Liver (tissue), 9 donors: ENCODE results near the gene SLC5A5. TPM values are rescaled to one million over a fixed set of nuclear protein-coding genes. Genes with fewer than 3 reads are reported as not detected.

Source experiments
- DNase-seq: peaks from one replicate; pipeline ENCODE4 v3.0.0-alpha.2; 2017; ENCODE audit warnings: low spot score
- H3K27ac ChIP-seq, 2 donors: one replicate each; pipeline ENCODE4 v1.7.0; 2013; ENCODE audit warnings: inconsistent platforms in 2 of 2, low read length in 2 of 2, control low read depth in 1 of 2, low read depth in 1 of 2, mild to moderate bottlenecking in 1 of 2
- H3K27me3 ChIP-seq, 4 donors: one replicate each; pipeline versions ENCODE4 v1.6.1 to v1.7.0; 2013; ENCODE audit warnings: low read length in 3 of 4, inconsistent platforms in 1 of 4, mild to moderate bottlenecking in 1 of 4, moderate library complexity in 1 of 4; ENCODE audit not compliant: control insufficient read depth in 4 of 4, insufficient read depth in 4 of 4
- H3K36me3 ChIP-seq, 4 donors: one replicate each; pipeline versions ENCODE4 v1.6.1 to v1.7.0; 2013; ENCODE audit warnings: low read length in 3 of 4, mild to moderate bottlenecking in 3 of 4, low read depth in 1 of 4, moderate library complexity in 1 of 4; ENCODE audit not compliant: control insufficient read depth in 4 of 4, insufficient read depth in 3 of 4
- H3K4me1 ChIP-seq, 4 donors: one replicate each; pipeline versions ENCODE4 v1.6.1 to v1.7.0; 2013; ENCODE audit warnings: low read length in 3 of 4, mild to moderate bottlenecking in 3 of 4, moderate library complexity in 1 of 4; ENCODE audit not compliant: control insufficient read depth in 4 of 4, insufficient read depth in 4 of 4
- H3K4me3 ChIP-seq, 3 donors: one replicate each; pipeline versions ENCODE4 v1.6.1 to v1.7.0; 2013; ENCODE audit warnings: low read length in 3 of 3, control low read depth in 1 of 3, low read depth in 1 of 3, mild to moderate bottlenecking in 1 of 3
- H3K9ac ChIP-seq, 2 donors: one replicate each; pipeline ENCODE4 v1.7.0; 2013; ENCODE audit warnings: low read length in 2 of 2, mild to moderate bottlenecking in 2 of 2, moderate library complexity in 2 of 2, control low read depth in 1 of 2, low read depth in 1 of 2
- H3K9me3 ChIP-seq, 4 donors: one replicate each; pipeline versions ENCODE4 v1.6.1 to v1.7.0; 2013; ENCODE audit warnings: low read length in 3 of 4; ENCODE audit not compliant: control insufficient read depth in 4 of 4
- ATF3 ChIP-seq: IDR thresholded peaks from 2 replicates; pipeline ENCODE4 v1.6.1; 2016; ENCODE audit warnings: antibody characterized with exemption
- CTCF ChIP-seq: fragments of 150-350 bp; IDR thresholded peaks from 2 replicates; pipeline ENCODE4 v1.5.1; 2017; ENCODE audit warnings: improper control_type of control experiment, low read depth, low read length; ENCODE audit not compliant: missing input control
- FOXA1 ChIP-seq: IDR thresholded peaks from 2 replicates; pipeline ENCODE4 v1.6.1; 2016; ENCODE audit warnings: antibody characterized with exemption
- FOXA2 ChIP-seq: IDR thresholded peaks from 2 replicates; pipeline ENCODE4 v1.6.1; 2016; ENCODE audit warnings: antibody characterized with exemption
- HNF4A ChIP-seq, 2 donors: conservative IDR thresholded peaks; 2 replicates each; pipeline ENCODE4 v1.6.1; 2016; ENCODE audit warnings: antibody characterized with exemption in 2 of 2, mild to moderate bottlenecking in 2 of 2
- HNF4G ChIP-seq: IDR thresholded peaks from 2 replicates; pipeline ENCODE4 v1.6.1; 2016; ENCODE audit warnings: antibody characterized with exemption
- JUND ChIP-seq, 2 donors: IDR thresholded peaks; 2 replicates each; pipeline ENCODE4 v1.6.1; 2016; ENCODE audit warnings: antibody characterized with exemption in 2 of 2
- MAX ChIP-seq: IDR thresholded peaks from 2 replicates; pipeline ENCODE4 v1.6.1; 2016; ENCODE audit warnings: antibody characterized with exemption
- NR2F2 ChIP-seq: IDR thresholded peaks from 2 replicates; pipeline ENCODE4 v1.6.1; 2016; ENCODE audit warnings: antibody characterized with exemption
- RAD21 ChIP-seq, 2 donors: IDR thresholded peaks; 2 replicates each; pipeline ENCODE4 v1.6.1; 2016; ENCODE audit warnings: antibody characterized with exemption in 2 of 2, mild to moderate bottlenecking in 2 of 2
- REST ChIP-seq: IDR thresholded peaks from 2 replicates; pipeline ENCODE4 v1.6.1; 2016; ENCODE audit warnings: antibody characterized with exemption, mild to moderate bottlenecking
- RXRA ChIP-seq, 2 donors: IDR thresholded peaks; 2 replicates each; pipeline ENCODE4 v1.6.1; 2017 to 2018; ENCODE audit warnings: antibody characterized with exemption in 2 of 2, mild to moderate bottlenecking in 1 of 2
- SP1 ChIP-seq: IDR thresholded peaks from 2 replicates; pipeline ENCODE4 v1.6.1; 2018; ENCODE audit warnings: antibody characterized with exemption, mild to moderate bottlenecking
- TAF1 ChIP-seq: conservative IDR thresholded peaks from 2 replicates; pipeline ENCODE4 v1.6.1; 2016; ENCODE audit warnings: antibody characterized with exemption, mild to moderate bottlenecking
- YY1 ChIP-seq: IDR thresholded peaks from 2 replicates; pipeline ENCODE4 v1.6.1; 2016; ENCODE audit warnings: antibody characterized with exemption, mild to moderate bottlenecking
- ZBTB33 ChIP-seq: IDR thresholded peaks from 2 replicates; pipeline ENCODE4 v1.6.1; 2016; ENCODE audit warnings: antibody characterized with exemption
- WGBS: extraction: QIAGEN DNeasy Blood & Tissue Kit; methylation state at CpG from one replicate; pipeline ENCODE4 v1.1.7; 2013; 5-methylcytosine and 5-hydroxymethylcytosine counted together
- polyA plus RNA-seq, 2 donors: library from polyadenylated mRNA; stranded (reverse) in 1 of 2; unstranded in 1 of 2; fragments of 200-250 nt in 1 of 2; fragments of >200 nt in 1 of 2; fragmentation: Nextera tagmentation in 1 of 2; extraction: Ambion mirVana in 1 of 2; gene quantifications; one replicate each; pipeline versions ENCODE4 v1.2.1 to v1.2.3, GENCODE V29; 2013 to 2015
- total RNA-seq, 2 donors: library from RNA; depleted of rRNA; stranded (reverse); fragments of >200 nt; gene quantifications; one replicate each; pipeline ENCODE4 v1.2.3, GENCODE V29; 2014
- donor health status: healthy.
- donor health status: healthy.
- donor health status: healthy.
- donor health status: healthy.
- donor health status: healthy.

SLC5A5 gene
- total and polyA plus RNA-seq, 4 donors, result 0.09 TPM; not detected in 3

GRCh38 chr19:17840019-17840418 lies 31.7 kb upstream of the SLC5A5 start:
- H3K36me3 ChIP-seq, result peaks cover 0 to 1% (median 0%) of the 10 kb centered on the region in 4 donors
- peaks cover 0 to 5% (median 0%) of the 10 kb centered on the region in 4 donors for H3K4me1 ChIP-seq
- 75% methylated on average over 6 of the region's 6 CpGs for WGBS

GRCh38 chr19:17841371-17841809 lies 30.4 kb upstream of the SLC5A5 start:
- H3K4me3 ChIP-seq, result no peak overlapping the region
- peaks cover 0 to 1% (median 0%) of the 10 kb centered on the region in 4 donors for H3K36me3 ChIP-seq
- H3K27me3 ChIP-seq, result peaks cover 0 to 7% (median 0%) of the 10 kb centered on the region in 4 donors
- H3K4me1 ChIP-seq, result peaks cover 0 to 5% (median 0%) of the 10 kb centered on the region in 4 donors
- no peak for DNase-seq
- no peak overlapping the region for H3K9ac ChIP-seq
- WGBS, result 35% methylated on average over 30 of the region's 30 CpGs
- peaks cover 0 to 2% (median 0%) of the 10 kb centered on the region in 4 donors for H3K9me3 ChIP-seq
- TF ChIP-seq ATF3 (no peak), RAD21 (IDR thresholded peaks at IDR 0.05) (no peak)
- H3K27ac ChIP-seq, result no peak overlapping the region

More at GRCh38 chr19:17840019-17840418, 31.7 kb upstream of the SLC5A5 start:
- Histone ChIP-seq H3K4me3 (no peak overlapping the region), H3K27ac (no peak overlapping the region), H3K27me3 (peaks cover 0 to 7% (median 0%) of the 10 kb centered on the region in 4 donors), H3K9me3 (peaks cover 0 to 2% (median 0%) of the 10 kb centered on the region in 4 donors), H3K9ac (no peak overlapping the region)
- DNase-seq, result no peak
- TF ChIP-seq JUND (IDR thresholded peaks at IDR 0.05), result no peak
- no peak for TF ChIP-seq FOXA2

GRCh38 chr19:17841810-17842662 lies 29.7 kb upstream of the SLC5A5 start:
- WGBS, result 35% methylated on average over 56 of the region's 56 CpGs
- peak overlapping the region in 1 of 3 donors; percentile 17 for H3K4me3 ChIP-seq
- H3K36me3 ChIP-seq, result peaks cover 0 to 1% (median 0%) of the 10 kb centered on the region in 4 donors
- H3K27me3 ChIP-seq, result peaks cover 0 to 7% (median 0%) of the 10 kb centered on the region in 4 donors
- no peak overlapping the region for H3K27ac ChIP-seq
- H3K4me1 ChIP-seq, result peaks cover 0 to 5% (median 0%) of the 10 kb centered on the region in 4 donors
- H3K9me3 ChIP-seq, result peaks cover 0 to 2% (median 0%) of the 10 kb centered on the region in 4 donors
- H3K9ac ChIP-seq, result no peak overlapping the region
- DNase-seq, result no peak
- TF ChIP-seq FOXA2, result no peak
- no peak for TF ChIP-seq MAX
- no peak for TF ChIP-seq FOXA1
- TF ChIP-seq REST, result no peak
- TF ChIP-seq SP1, result no peak
- TF ChIP-seq NR2F2, result no peak
- no peak for TF ChIP-seq YY1
- no peak for TF ChIP-seq RAD21 (IDR thresholded peaks at IDR 0.05)
- no peak for TF ChIP-seq CTCF
- no peak for TF ChIP-seq ZBTB33
- no peak for TF ChIP-seq HNF4G
- TF ChIP-seq HNF4A (conservative IDR thresholded peaks at IDR 0.05), result no peak
- TF ChIP-seq RXRA (IDR thresholded peaks at IDR 0.05), result no peak
- TF ChIP-seq TAF1, result no peak
